ENCODE measurements around the gene MRPS5. TPM values are rescaled to one million over a fixed set of nuclear protein-coding genes. Genes with fewer than 3 reads are reported as not detected.

MRPS5 gene
- total RNA-seq, 4 donors from 2014 or later, result 31.1 to 46.6 (median 39.8) TPM

- H3K27ac ChIP-seq (replicated peaks in 1 of 4), result no peak overlapping the region
Observed at GRCh38 chr2:95036596-95037383, 84.8 kb downstream of the MRPS5 start.

More at GRCh38 chr2:95036596-95037383, 84.8 kb downstream of the MRPS5 start:
- intact Hi-C loops (cut with DNase I), result no loop called here
- Histone ChIP-seq H3K36me3 (no peaks in the 10 kb centered on the region), H3K4me3 (no peak overlapping the region), H3K27me3 (peaks cover 0 to 27% (median 1%) of the 10 kb centered on the region in 4 donors), H3K4me1 (peaks cover 0 to 8% (median 2%) of the 10 kb centered on the region in 4 donors), H3K9me3 (no peaks in the 10 kb centered on the region)
- TF ChIP-seq POLR2A (IDR thresholded peaks at IDR 0.05; ENCODE audit: low read depth) (no peak), POLR2AphosphoS5 (IDR thresholded peaks at IDR 0.05) (no peak), EP300 (IDR thresholded peaks at IDR 0.05) (no peak)
- TF ChIP-seq, protein P1, sequence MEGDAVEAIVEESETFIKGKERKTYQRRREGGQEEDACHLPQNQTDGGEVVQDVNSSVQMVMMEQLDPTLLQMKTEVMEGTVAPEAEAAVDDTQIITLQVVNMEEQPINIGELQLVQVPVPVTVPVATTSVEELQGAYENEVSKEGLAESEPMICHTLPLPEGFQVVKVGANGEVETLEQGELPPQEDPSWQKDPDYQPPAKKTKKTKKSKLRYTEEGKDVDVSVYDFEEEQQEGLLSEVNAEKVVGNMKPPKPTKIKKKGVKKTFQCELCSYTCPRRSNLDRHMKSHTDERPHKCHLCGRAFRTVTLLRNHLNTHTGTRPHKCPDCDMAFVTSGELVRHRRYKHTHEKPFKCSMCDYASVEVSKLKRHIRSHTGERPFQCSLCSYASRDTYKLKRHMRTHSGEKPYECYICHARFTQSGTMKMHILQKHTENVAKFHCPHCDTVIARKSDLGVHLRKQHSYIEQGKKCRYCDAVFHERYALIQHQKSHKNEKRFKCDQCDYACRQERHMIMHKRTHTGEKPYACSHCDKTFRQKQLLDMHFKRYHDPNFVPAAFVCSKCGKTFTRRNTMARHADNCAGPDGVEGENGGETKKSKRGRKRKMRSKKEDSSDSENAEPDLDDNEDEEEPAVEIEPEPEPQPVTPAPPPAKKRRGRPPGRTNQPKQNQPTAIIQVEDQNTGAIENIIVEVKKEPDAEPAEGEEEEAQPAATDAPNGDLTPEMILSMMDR (IDR thresholded peaks at IDR 0.05), result no peak
- DNase-seq (ENCODE audit: extremely low spot score), result no peak
- 88% methylated on average over 3 of the region's 3 CpGs for WGBS

Other genes with a start within 250 kb of the MRPS5 start
- gene MAL, start 96.1 kb downstream of the MRPS5 start, total RNA-seq, result 10 to 100 TPM; 23.3 to 46.2 (median 36.6) TPM
- gene ZNF514, start 38.0 kb upstream of the MRPS5 start, total RNA-seq, result 10 to 100 TPM; 12.1 to 14.5 (median 13.2) TPM
- 1 to 10 TPM; 3.5 to 6.9 (median 6.5) TPM for gene ZNF2, start 44.0 kb upstream of the MRPS5 start, total RNA-seq
- 10 to 100 TPM in 1 of 4 donors, 1 to 10 TPM in 3; 3.5 to 12.0 (median 7.6) TPM for gene ZNF892, start 85.7 kb upstream of the MRPS5 start, total RNA-seq
- gene PROM2, start 152.6 kb upstream of the MRPS5 start, total RNA-seq, result 1 to 10 TPM in 3 of 4 donors, under 1 TPM in 1; 0.50 to 3.2 (median 2.1) TPM
- gene KCNIP3, start 175.5 kb upstream of the MRPS5 start, total RNA-seq, result 10 to 100 TPM; 15.8 to 29.9 (median 23.0) TPM